Measurements from ENCODE around the gene ZBTB16.

The ZBTB16 gene

GRCh38 chr11:114181752-114182151 is 122.2 kb downstream of the ZBTB16 start:
- Histone ChIP-seq H4K20me1 (ENCODE audit: insufficient read depth, low read length) (no peaks in the 10 kb centered on the region), H3K4me2 (ENCODE audit: low read depth, low read length) (no peak overlapping the region), H3K36me3 (replicated peaks; ENCODE audit: insufficient read depth, low read length) (no peaks in the 10 kb centered on the region), H3K9ac (ENCODE audit: low read length) (no peak overlapping the region), H3K9me3 (replicated peaks; ENCODE audit: insufficient read depth, low read length) (no peaks in the 10 kb centered on the region), H3K79me2 (ENCODE audit: low read length) (no peaks in the 10 kb centered on the region), H2AFZ (ENCODE audit: low read length) (no peak overlapping the region), H3K4me3 (ENCODE audit: low read length) (no peak overlapping the region), H3K4me1 (ENCODE audit: low read length) (peaks cover 4% of the 10 kb centered on the region), H3K27me3 (replicated peaks; ENCODE audit: insufficient read depth, low read length) (no peaks in the 10 kb centered on the region), H3K27ac (ENCODE audit: low read length) (no peak overlapping the region), H3K9me2 (replicated peaks; ENCODE audit: insufficient read depth, low read length) (no peaks in the 10 kb centered on the region), H3F3A (ENCODE audit: insufficient read depth, low read length) (peaks cover 2% of the 10 kb centered on the region; the same call in 1 of the 2 replicates)
- no peak for DNase-seq
- TF ChIP-seq EZH2 (optimal IDR thresholded peaks at IDR 0.05; ENCODE audit: low read depth, low read length) (no peak), EZH2phosphoT487 (IDR thresholded peaks at IDR 0.05; ENCODE audit: low read length) (no peak)
- TF ChIP-seq, protein P1, sequence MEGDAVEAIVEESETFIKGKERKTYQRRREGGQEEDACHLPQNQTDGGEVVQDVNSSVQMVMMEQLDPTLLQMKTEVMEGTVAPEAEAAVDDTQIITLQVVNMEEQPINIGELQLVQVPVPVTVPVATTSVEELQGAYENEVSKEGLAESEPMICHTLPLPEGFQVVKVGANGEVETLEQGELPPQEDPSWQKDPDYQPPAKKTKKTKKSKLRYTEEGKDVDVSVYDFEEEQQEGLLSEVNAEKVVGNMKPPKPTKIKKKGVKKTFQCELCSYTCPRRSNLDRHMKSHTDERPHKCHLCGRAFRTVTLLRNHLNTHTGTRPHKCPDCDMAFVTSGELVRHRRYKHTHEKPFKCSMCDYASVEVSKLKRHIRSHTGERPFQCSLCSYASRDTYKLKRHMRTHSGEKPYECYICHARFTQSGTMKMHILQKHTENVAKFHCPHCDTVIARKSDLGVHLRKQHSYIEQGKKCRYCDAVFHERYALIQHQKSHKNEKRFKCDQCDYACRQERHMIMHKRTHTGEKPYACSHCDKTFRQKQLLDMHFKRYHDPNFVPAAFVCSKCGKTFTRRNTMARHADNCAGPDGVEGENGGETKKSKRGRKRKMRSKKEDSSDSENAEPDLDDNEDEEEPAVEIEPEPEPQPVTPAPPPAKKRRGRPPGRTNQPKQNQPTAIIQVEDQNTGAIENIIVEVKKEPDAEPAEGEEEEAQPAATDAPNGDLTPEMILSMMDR (IDR thresholded peaks at IDR 0.05; ENCODE audit: low read length): no peak

DNA sequence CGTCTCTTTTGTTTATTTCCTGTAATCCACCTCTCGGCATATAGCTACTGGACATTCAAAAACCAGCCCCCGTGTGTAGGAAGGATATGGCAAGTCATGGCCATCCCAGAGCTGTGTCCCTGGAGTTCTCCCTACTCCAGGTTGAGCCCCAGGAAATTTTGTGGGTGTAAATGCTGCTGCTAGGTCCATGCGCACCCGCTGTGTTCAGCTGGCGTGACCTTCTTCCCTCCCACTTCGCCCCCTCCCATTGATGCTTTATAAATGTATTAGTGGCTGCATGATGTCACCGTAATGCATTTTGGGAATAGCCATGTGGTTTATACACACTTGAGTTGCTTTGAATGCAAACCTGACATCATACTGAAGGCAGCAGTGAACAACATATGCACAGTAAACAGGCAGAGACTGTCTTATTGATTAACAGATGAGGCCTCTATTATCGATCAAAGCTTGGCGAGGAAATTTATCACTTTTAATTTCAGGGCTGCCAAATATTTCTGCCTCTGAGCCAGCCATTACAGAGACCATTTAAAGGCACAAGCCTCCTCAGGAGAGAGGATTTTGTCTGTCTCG is 123.0 kb downstream of the ZBTB16 start:
- Histone ChIP-seq H3F3A (ENCODE audit: insufficient read depth, low read length) (peaks cover 10% of the 10 kb centered on the region), H3K27me3 (replicated peaks; ENCODE audit: insufficient read depth, low read length) (no peaks in the 10 kb centered on the region), H3K4me3 (ENCODE audit: low read length) (no peak overlapping the region), H3K9me2 (replicated peaks; ENCODE audit: insufficient read depth, low read length) (no peaks in the 10 kb centered on the region), H3K9me3 (replicated peaks; ENCODE audit: insufficient read depth, low read length) (no peaks in the 10 kb centered on the region), H3K27ac (ENCODE audit: low read length) (no peak overlapping the region), H3K4me2 (ENCODE audit: low read depth, low read length) (no peak overlapping the region), H2AFZ (ENCODE audit: low read length) (no peak overlapping the region), H3K9ac (ENCODE audit: low read length) (no peak overlapping the region), H4K20me1 (ENCODE audit: insufficient read depth, low read length) (no peaks in the 10 kb centered on the region), H3K4me1 (ENCODE audit: low read length) (peaks cover 11% of the 10 kb centered on the region), H3K79me2 (ENCODE audit: low read length) (no peaks in the 10 kb centered on the region), H3K36me3 (replicated peaks; ENCODE audit: insufficient read depth, low read length) (no peaks in the 10 kb centered on the region)
- TF ChIP-seq EZH2 (optimal IDR thresholded peaks at IDR 0.05; ENCODE audit: low read depth, low read length) (no peak), EZH2phosphoT487 (IDR thresholded peaks at IDR 0.05; ENCODE audit: low read length) (no peak)
- TF ChIP-seq, protein P1 (IDR thresholded peaks at IDR 0.05; ENCODE audit: low read length): no peak
- no peak for DNase-seq

DNA sequence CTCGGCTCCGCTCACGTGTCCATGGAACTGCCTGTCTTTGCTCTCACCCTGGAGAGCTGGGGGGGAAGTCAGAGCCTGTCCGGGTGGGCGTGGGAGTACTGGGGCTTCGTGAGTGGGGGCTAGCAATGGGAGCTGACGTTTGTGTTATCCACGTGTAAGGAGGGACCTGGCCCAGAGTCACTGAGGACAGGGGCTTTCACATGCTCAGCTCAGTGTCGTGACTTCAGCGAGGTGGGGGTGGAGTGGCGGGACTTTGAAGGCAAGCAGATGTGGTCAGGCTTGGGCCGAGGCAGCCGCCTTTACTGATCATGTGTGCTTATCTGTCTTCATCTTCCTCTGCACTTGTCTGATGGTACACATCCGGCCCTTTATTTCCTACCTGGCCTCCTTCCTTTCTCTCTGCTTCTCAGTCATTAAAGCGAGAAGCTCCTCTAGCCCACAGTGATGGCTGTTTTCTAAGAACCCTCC is 123.6 kb downstream of the ZBTB16 start:
- Histone ChIP-seq H3K27ac (ENCODE audit: low read length) (no peak overlapping the region), H3K9ac (ENCODE audit: low read length) (no peak overlapping the region), H3K4me3 (ENCODE audit: low read length) (no peak overlapping the region), H3F3A (ENCODE audit: insufficient read depth, low read length) (peaks cover 10% of the 10 kb centered on the region), H3K9me2 (replicated peaks; ENCODE audit: insufficient read depth, low read length) (no peaks in the 10 kb centered on the region), H2AFZ (ENCODE audit: low read length) (no peak overlapping the region), H4K20me1 (ENCODE audit: insufficient read depth, low read length) (no peaks in the 10 kb centered on the region), H3K4me2 (ENCODE audit: low read depth, low read length) (no peak overlapping the region), H3K36me3 (replicated peaks; ENCODE audit: insufficient read depth, low read length) (no peaks in the 10 kb centered on the region), H3K4me1 (ENCODE audit: low read length) (peaks cover 14% of the 10 kb centered on the region), H3K79me2 (ENCODE audit: low read length) (no peaks in the 10 kb centered on the region), H3K9me3 (replicated peaks; ENCODE audit: insufficient read depth, low read length) (no peaks in the 10 kb centered on the region), H3K27me3 (replicated peaks; ENCODE audit: insufficient read depth, low read length) (no peaks in the 10 kb centered on the region)
- TF ChIP-seq EZH2phosphoT487 (IDR thresholded peaks at IDR 0.05; ENCODE audit: low read length) (no peak), EZH2 (optimal IDR thresholded peaks at IDR 0.05; ENCODE audit: low read depth, low read length) (no peak)
- TF ChIP-seq, protein P1 (IDR thresholded peaks at IDR 0.05; ENCODE audit: low read length): no peak
- no peak for DNase-seq

Measured in MM.1S (cell line).